IMR-90 (cell line): ENCODE data around the gene NR6A1. TPM values are rescaled to one million over a fixed set of nuclear protein-coding genes. Genes with fewer than 3 reads are reported as not detected.
A peak's percentile ranks its signal among the peaks of the same experiment; 100 is the strongest.

Source experiments
- ATAC-seq: fragments of 200-7000 bp; cut with Tn5 transposase; 2 replicates; pipeline ENCODE4 v1.9.1; 2020; ENCODE audit warnings: low read depth, mild to moderate bottlenecking, moderate library complexity
- BruUV-seq: library from RNA; stranded (reverse); fragments of 400-500 nt; replicated peaks from 2 replicates; lab custom pipeline; 2021; lab: Mats Ljungman, UMichigan
- CTCF ChIA-PET: fragments of 300-600 bp; formaldehyde crosslinking; extraction: SDS; loops from one replicate; lab custom pipeline; 2021; ENCODE audit warnings: antibody characterized with exemption; lab: Yijun Ruan, JAX
- POLR2A ChIA-PET: fragments of 300-600 bp; sonication (Branson Sonifier 250); formaldehyde crosslinking; loops from one replicate; lab custom pipeline; 2022; ENCODE audit warnings: antibody characterized with exemption; ENCODE audit not compliant: unreplicated experiment; lab: Charles Lee
- DNase-seq: peaks from one replicate; pipeline ENCODE4 v3.0.0; 2013
- H2AFZ ChIP-seq: replicated peaks from 2 replicates; pipeline ENCODE3; 2013; ENCODE audit warnings: low read length, mild to moderate bottlenecking; ENCODE audit not compliant: poor library complexity
- H2AK5ac ChIP-seq: 2 replicates; pipeline ENCODE4 v1.6.1; 2013; ENCODE audit warnings: low read depth, low read length, inconsistent platforms
- H2AK9ac ChIP-seq: replicated peaks from 2 replicates; pipeline ENCODE3; 2013; ENCODE audit warnings: mild to moderate bottlenecking, low read depth, low read length, moderate library complexity; ENCODE audit not compliant: poor library complexity
- H2BK120ac ChIP-seq: 2 replicates; pipeline ENCODE4 v1.6.1; 2013; ENCODE audit warnings: low read depth, low read length, inconsistent platforms
- H2BK15ac ChIP-seq: 3 replicates; pipeline ENCODE4 v1.6.1; 2013; ENCODE audit warnings: low read depth, low read length, inconsistent platforms
- H2BK20ac ChIP-seq: 2 replicates; pipeline ENCODE4 v1.6.1; 2013; ENCODE audit warnings: low read depth, mild to moderate bottlenecking, inconsistent platforms, low read length, moderate library complexity
- H2BK5ac ChIP-seq: 2 replicates; pipeline ENCODE4 v1.6.1; 2013; ENCODE audit warnings: mild to moderate bottlenecking, low read depth, low read length, inconsistent platforms; ENCODE audit not compliant: poor library complexity, severe bottlenecking
- H3K14ac ChIP-seq: replicated peaks from 2 replicates; pipeline ENCODE4 v1.6.1; 2013; ENCODE audit warnings: low read depth, low read length, inconsistent platforms
- H3K18ac ChIP-seq: 2 replicates; pipeline ENCODE4 v1.6.1; 2013; ENCODE audit warnings: low read depth, low read length, control low read depth
- H3K23ac ChIP-seq: 2 replicates; pipeline ENCODE4 v1.6.1; 2013; ENCODE audit warnings: low read depth, low read length, inconsistent platforms
- H3K27ac ChIP-seq: 2 replicates; pipeline ENCODE4 v1.5.1; 2013; ENCODE audit warnings: mild to moderate bottlenecking, control low read depth, low read length; ENCODE audit not compliant: insufficient read depth
- H3K27me3 ChIP-seq: 2 replicates; pipeline ENCODE4 v1.6.1; 2013; ENCODE audit warnings: low read length; ENCODE audit not compliant: control insufficient read depth, insufficient read depth
- H3K36me3 ChIP-seq: 2 replicates; pipeline ENCODE4 v1.6.1; 2013; ENCODE audit warnings: low read length, mixed read lengths; ENCODE audit not compliant: control insufficient read depth, insufficient read depth
- H3K4ac ChIP-seq: 2 replicates; pipeline ENCODE4 v1.6.1; 2013; ENCODE audit warnings: low read depth, low read length, inconsistent platforms
- H3K4me1 ChIP-seq: 2 replicates; pipeline ENCODE4 v1.6.1; 2013; ENCODE audit warnings: low read length, mixed read lengths; ENCODE audit not compliant: control insufficient read depth, insufficient read depth
- H3K4me2 ChIP-seq: 2 replicates; pipeline ENCODE4 v1.6.1; 2013; ENCODE audit warnings: low read depth, mild to moderate bottlenecking, control low read depth, low read length, moderate library complexity
- H3K4me3 ChIP-seq: 2 replicates; pipeline ENCODE4 v1.5.1; 2013; ENCODE audit warnings: low read depth, mild to moderate bottlenecking, control low read depth, low read length, moderate library complexity; ENCODE audit not compliant: insufficient read depth
- H3K56ac ChIP-seq: 2 replicates; pipeline ENCODE4 v1.6.1; 2013; ENCODE audit warnings: low read length, inconsistent platforms; ENCODE audit not compliant: insufficient read depth; ENCODE audit errors: extremely low read depth
- H3K79me1 ChIP-seq, 2 experiments: 2 replicates each; pipeline ENCODE4 v1.6.1; 2013; ENCODE audit warnings: low read length in 2 of 2, inconsistent platforms in 1 of 2, low read depth in 1 of 2
- H3K9ac ChIP-seq: 2 replicates; pipeline ENCODE4 v1.6.1; 2013; ENCODE audit warnings: low read depth, low read length, control low read depth
- H3K9me1 ChIP-seq: 2 replicates; pipeline ENCODE4 v1.6.1; 2013; ENCODE audit warnings: low read length, inconsistent platforms; ENCODE audit not compliant: insufficient read depth
- H3K9me3 ChIP-seq: 2 replicates; pipeline ENCODE4 v1.6.1; 2013; ENCODE audit warnings: low read length; ENCODE audit not compliant: control insufficient read depth, insufficient read depth
- H4K20me1 ChIP-seq: 2 replicates; pipeline ENCODE4 v1.6.1; 2013; ENCODE audit warnings: low read length, inconsistent platforms; ENCODE audit not compliant: insufficient read depth
- H4K5ac ChIP-seq: 2 replicates; pipeline ENCODE4 v1.6.1; 2013; ENCODE audit warnings: mild to moderate bottlenecking, low read depth, low read length, control low read depth
- H4K8ac ChIP-seq, 2 experiments: 2 replicates each; pipeline ENCODE4 v1.6.1; 2013; ENCODE audit warnings: low read depth in 2 of 2, low read length in 2 of 2, control low read depth in 1 of 2, inconsistent platforms in 1 of 2
- H4K91ac ChIP-seq: 2 replicates; pipeline ENCODE4 v1.6.1; 2013; ENCODE audit warnings: low read depth, low read length, inconsistent platforms; ENCODE audit not compliant: insufficient read depth
- BHLHE40 ChIP-seq: fragments of 150-350 bp; IDR thresholded peaks from 2 replicates; pipeline ENCODE4 v1.6.1; 2016; ENCODE audit warnings: mild to moderate bottlenecking, low read depth, low read length
- CEBPB ChIP-seq: IDR thresholded peaks from 2 replicates; pipeline ENCODE4 v1.6.1; 2012; ENCODE audit warnings: low read depth, low read length, improper control_type of control experiment
- CHD1 ChIP-seq: IDR thresholded peaks from 2 replicates; pipeline ENCODE4 v1.6.1; 2012; ENCODE audit warnings: low read depth, low read length, improper control_type of control experiment
- MAZ ChIP-seq: IDR thresholded peaks from 2 replicates; pipeline ENCODE4 v1.6.1; 2012; ENCODE audit warnings: low read depth, mild to moderate bottlenecking, low read length, improper control_type of control experiment, moderate library complexity, borderline replicate concordance
- MXI1 ChIP-seq: IDR thresholded peaks from 2 replicates; pipeline ENCODE4 v1.6.1; 2012; ENCODE audit warnings: low read depth, mild to moderate bottlenecking, low read length, moderate library complexity, borderline replicate concordance
- NFE2L2 ChIP-seq: fragments of 150-350 bp; IDR thresholded peaks from 2 replicates; pipeline ENCODE4 v1.6.1; 2016; ENCODE audit warnings: low read depth, mild to moderate bottlenecking, low read length
- POLR2A ChIP-seq: IDR thresholded peaks from 2 replicates; pipeline ENCODE4 v1.6.1; 2012; ENCODE audit warnings: mild to moderate bottlenecking, low read depth, low read length
- RAD21 ChIP-seq: IDR thresholded peaks from 2 replicates; pipeline ENCODE4 v1.6.1; 2012; ENCODE audit warnings: low read length, improper control_type of control experiment
- RCOR1 ChIP-seq: IDR thresholded peaks from 2 replicates; pipeline ENCODE4 v1.6.1; 2012; ENCODE audit warnings: mild to moderate bottlenecking, low read length, improper control_type of control experiment; ENCODE audit not compliant: insufficient replicate concordance
- SMC3 ChIP-seq: fragments of 150-350 bp; IDR thresholded peaks from 2 replicates; pipeline ENCODE4 v1.6.1; 2016; ENCODE audit warnings: low read depth, mild to moderate bottlenecking, antibody characterized with exemption, low read length, moderate library complexity
- WGBS, 2 experiments: methylation state at CpG; one replicate each; pipeline versions ENCODE4 v1.1.5 to v1.1.7; 2013; ENCODE audit warnings: missing lambda C conversion rate in 2 of 2; ENCODE audit not compliant: insufficient read length in 1 of 2; ENCODE audit errors: extremely low coverage in 2 of 2; 5-methylcytosine and 5-hydroxymethylcytosine counted together
- dilution Hi-C: fragments of 300-500 bp; cut with HindIII; formaldehyde crosslinking; loops from one replicate; pipeline ENCODE4 v1.14.3; 2018; ENCODE audit warnings: low sequenced_read_pairs; ENCODE audit not compliant: unreplicated experiment
- in situ Hi-C: fragments of 300-500 bp; cut with MboI; formaldehyde crosslinking; loops from 3 replicates; pipeline ENCODE4 v1.14.3; 2019; ENCODE audit warnings: low sequenced_read_pairs, inconsistent platforms, mixed read lengths
- intact Hi-C: fragments of 100-400 bp; cut with micrococcal nuclease; formaldehyde crosslinking; loops from 2 replicates; pipeline ENCODE4 v1.10.0; 2022
- polyA plus RNA-seq, 3 experiments: library from polyadenylated mRNA; depleted of rRNA; stranded (reverse); fragments of >200 nt; gene quantifications; 2 replicates each; pipeline ENCODE4 v1.2.3, GENCODE V29; 2012; ENCODE audit warnings: low replicate concordance in 1 of 3
- total RNA-seq: library from RNA; depleted of rRNA; stranded (reverse); fragments of >200 nt; gene quantifications from 2 replicates; pipeline ENCODE4 v1.2.3, GENCODE V29; 2012
- TF ChIP-seq, protein P1 (sequence below): fragments of 150-350 bp; IDR thresholded peaks from 2 replicates; pipeline ENCODE4 v1.6.1; 2017; ENCODE audit warnings: mild to moderate bottlenecking, antibody characterized with exemption, low read length, low read depth

Gene NR6A1
- total and polyA plus RNA-seq, 2 of the 4 experiments (the other 2 are of a cell fraction): 0.14 to 0.36 TPM

GRCh38 chr9:124659099-124659659, 111.9 kb downstream of the NR6A1 start:
- TF ChIP-seq POLR2A (peak; percentile 86), RAD21 (no peak), MAZ (peak; percentile 67; the same call in 1 of the 2 replicates), CHD1 (peak; percentile 46; the same call in 1 of the 2 replicates), MXI1 (0 out of 2 replicates have a peak, but pooled peaks have one; percentile 25), RCOR1 (peak; percentile 76), SMC3 (no peak), BHLHE40 (peak; percentile 92), CEBPB (peak; percentile 98), NFE2L2 (no peak; the same call in 1 of the 2 replicates)
- TF ChIP-seq, protein P1, sequence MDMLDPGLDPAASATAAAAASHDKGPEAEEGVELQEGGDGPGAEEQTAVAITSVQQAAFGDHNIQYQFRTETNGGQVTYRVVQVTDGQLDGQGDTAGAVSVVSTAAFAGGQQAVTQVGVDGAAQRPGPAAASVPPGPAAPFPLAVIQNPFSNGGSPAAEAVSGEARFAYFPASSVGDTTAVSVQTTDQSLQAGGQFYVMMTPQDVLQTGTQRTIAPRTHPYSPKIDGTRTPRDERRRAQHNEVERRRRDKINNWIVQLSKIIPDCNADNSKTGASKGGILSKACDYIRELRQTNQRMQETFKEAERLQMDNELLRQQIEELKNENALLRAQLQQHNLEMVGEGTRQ: no peak
- peak overlapping the region; percentile 65 for H4K91ac ChIP-seq
- H3K14ac ChIP-seq: peak overlapping the region; percentile 98
- intact Hi-C loops: loop anchor here (1.0 to 5.0 kb wide), 4 partner anchors 37 to 107 kb away; no protein-coding TSS in a partner anchor
- H2BK20ac ChIP-seq: peak overlapping the region; percentile 4
- peaks cover 4% of the 10 kb centered on the region; the same call in 1 of the 2 replicates for H3K9me1 ChIP-seq
- H3K9ac ChIP-seq: peak overlapping the region; percentile 92
- no peaks in the 10 kb centered on the region for H3K27me3 ChIP-seq
- H2AFZ ChIP-seq: peak overlapping the region; percentile 49
- H3K4me2 ChIP-seq: peak overlapping the region; percentile 90
- H3K4me1 ChIP-seq: peaks cover 12% of the 10 kb centered on the region
- no peaks in the 10 kb centered on the region for H3K36me3 ChIP-seq
- peaks cover 6 to 40% of the 10 kb centered on the region in 2 experiments; a peak in 3 of 4 replicates for H3K79me1 ChIP-seq
- H3K56ac ChIP-seq: peak overlapping the region; percentile 88
- peak overlapping the region; percentile 57 for H3K4me3 ChIP-seq
- no peaks in the 10 kb centered on the region for H3K9me3 ChIP-seq
- in situ Hi-C loops: no loop called here
- ATAC-seq (peak; percentile 69), DNase-seq (peak; percentile 97)
- BruUV-seq: no TSS peak
- H2BK5ac ChIP-seq: peak overlapping the region; percentile 96
- H2AK5ac ChIP-seq: peak overlapping the region; percentile 18
- peak overlapping the region; percentile 16; the same call in 1 of the 3 replicates for H2BK15ac ChIP-seq
- peak overlapping the region; percentile 95 for H3K27ac ChIP-seq
- WGBS, 2 experiments: 0% methylated on average over 4 of the region's 15 CpGs; no CpG with 5 or more reads in 1 of the 2 experiments
- H3K23ac ChIP-seq: peak overlapping the region; percentile 98
- dilution Hi-C loops: no loop called here
- H4K5ac ChIP-seq: peak overlapping the region; percentile 42
- peak overlapping the region; percentile 45 for H3K18ac ChIP-seq
- peak overlapping the region; percentile 70 for H2BK120ac ChIP-seq
- H4K20me1 ChIP-seq: no peaks in the 10 kb centered on the region
- peak overlapping the region; percentile 83 for H2AK9ac ChIP-seq
- peak overlapping the region; percentile 59 to 98 for H4K8ac ChIP-seq
- ChIA-PET POLR2A (interaction anchor here (0.9 to 1.4 kb wide), 3 partner anchors 20 to 50 kb away, joined by 3 to 4 read pairs (median 3); no protein-coding TSS in a partner anchor), CTCF (interaction anchor here (0.5 to 1.2 kb wide), 4 partner anchors 15 to 240 kb away, joined by 3 to 6 read pairs (median 4); no protein-coding TSS in a partner anchor)
- H3K4ac ChIP-seq: peak overlapping the region; percentile 92
